Memory B cell (primary cell): ENCODE data around the gene FILIP1.
A peak's percentile ranks its signal among the peaks of the same experiment; 100 is the strongest.

ENCODE experiments used
- ATAC-seq: fragments of 150-1000 bp; cut with Tn5 transposase; 2 replicates; pipeline ENCODE4 v1.10.0; 2021; ENCODE audit warnings: low read depth, mild to moderate bottlenecking, moderate library complexity
- DNase-seq, 2 donors: peaks; one replicate each; pipeline ENCODE4 v3.0.0; 2022; ENCODE audit warnings: low spot score in 2 of 2
- H3K27ac Mint-ChIP-seq: one replicate; pipeline ENCODE4 v1.8.0; 2022; ENCODE audit warnings: mild to moderate bottlenecking, moderate library complexity, mixed read lengths
- H3K27me3 Mint-ChIP-seq: one replicate; pipeline ENCODE4 v1.8.0; 2022; ENCODE audit warnings: mixed read lengths
- H3K36me3 Mint-ChIP-seq: one replicate; pipeline ENCODE4 v1.8.0; 2022; ENCODE audit warnings: mild to moderate bottlenecking, mixed read lengths
- H3K4me1 Mint-ChIP-seq: one replicate; pipeline ENCODE4 v1.8.0; 2022; ENCODE audit warnings: mixed read lengths
- H3K4me3 Mint-ChIP-seq: one replicate; pipeline ENCODE4 v1.8.0; 2022; ENCODE audit warnings: mild to moderate bottlenecking, moderate library complexity, mixed read lengths
- H3K9me3 Mint-ChIP-seq: one replicate; pipeline ENCODE4 v1.8.0; 2022; ENCODE audit warnings: mixed read lengths

The FILIP1 gene

GRCh38 chr6:75493400-75494064, at the start of gene FILIP1:
FILIP1 (minus strand) TSS chr6:75493800; CDS start chr6:75414972, 78,828 bp downstream.
- Mint-ChIP-seq H3K4me1 (peaks cover 4% of the 10 kb centered on the region), H3K27me3 (peaks cover 8% of the 10 kb centered on the region), H3K36me3 (no peaks in the 10 kb centered on the region), H3K9me3 (no peaks in the 10 kb centered on the region), H3K27ac (no peak within 1 kb of the TSS), H3K4me3 (no peak within 1 kb of the TSS)
- DNase-seq: no peak
- no peak for ATAC-seq

- Mint-ChIP-seq H3K4me3 (no peak overlapping the region), H3K9me3 (no peaks in the 10 kb centered on the region), H3K27me3 (peaks cover 3% of the 10 kb centered on the region), H3K36me3 (no peaks in the 10 kb centered on the region), H3K27ac (no peak overlapping the region), H3K4me1 (no peaks in the 10 kb centered on the region)
- DNase-seq (no peak), ATAC-seq (no peak)
These were observed 49.7 kb upstream of the FILIP1 start for GRCh38 chr6:75543311-75543710.

- DNase-seq (no peak), ATAC-seq (no peak)
- Mint-ChIP-seq H3K36me3 (no peaks in the 10 kb centered on the region), H3K27ac (no peak overlapping the region), H3K9me3 (no peaks in the 10 kb centered on the region), H3K27me3 (peaks cover 14% of the 10 kb centered on the region), H3K4me1 (no peaks in the 10 kb centered on the region), H3K4me3 (no peak overlapping the region)
These were observed 45.5 kb upstream of the FILIP1 start for GRCh38 chr6:75539136-75539535.

GRCh38 chr6:75532521-75532920, 38.9 kb upstream of the FILIP1 start:
- H3K4me1 Mint-ChIP-seq: no peaks in the 10 kb centered on the region
- DNase-seq (no peak), ATAC-seq (no peak)
- H3K27me3 Mint-ChIP-seq: peaks cover 22% of the 10 kb centered on the region
- no peaks in the 10 kb centered on the region for H3K9me3 Mint-ChIP-seq
- H3K36me3 Mint-ChIP-seq: no peaks in the 10 kb centered on the region
- H3K27ac Mint-ChIP-seq: no peak overlapping the region
- H3K4me3 Mint-ChIP-seq: no peak overlapping the region

- H3K27me3 Mint-ChIP-seq: peaks cover 23% of the 10 kb centered on the region
These were observed 37.6 kb upstream of the FILIP1 start for GRCh38 chr6:75531174-75531573.

GRCh38 chr6:75530696-75531095, 37.1 kb upstream of the FILIP1 start:
- H3K4me1 Mint-ChIP-seq: no peaks in the 10 kb centered on the region
- peaks cover 23% of the 10 kb centered on the region for H3K27me3 Mint-ChIP-seq
- no peaks in the 10 kb centered on the region for H3K9me3 Mint-ChIP-seq
- ATAC-seq: no peak
- no peak overlapping the region for H3K4me3 Mint-ChIP-seq
- no peak overlapping the region for H3K27ac Mint-ChIP-seq
- no peaks in the 10 kb centered on the region for H3K36me3 Mint-ChIP-seq
- DNase-seq: no peak

More at GRCh38 chr6:75531174-75531573, 37.6 kb upstream of the FILIP1 start:
- ATAC-seq: no peak
- Mint-ChIP-seq H3K4me3 (no peak overlapping the region), H3K9me3 (no peaks in the 10 kb centered on the region), H3K36me3 (no peaks in the 10 kb centered on the region), H3K4me1 (no peaks in the 10 kb centered on the region), H3K27ac (no peak overlapping the region)
- no peak for DNase-seq

GRCh38 chr6:75528423-75528822, 34.8 kb upstream of the FILIP1 start:
- DNase-seq: no peak
- peaks cover 15% of the 10 kb centered on the region for H3K27me3 Mint-ChIP-seq

GRCh38 chr6:75526502-75527127, 33.0 kb upstream of the FILIP1 start:
- Mint-ChIP-seq H3K4me3 (no peak overlapping the region), H3K27ac (no peak overlapping the region), H3K4me1 (no peaks in the 10 kb centered on the region), H3K36me3 (no peaks in the 10 kb centered on the region), H3K27me3 (peaks cover 11% of the 10 kb centered on the region), H3K9me3 (no peaks in the 10 kb centered on the region)
- ATAC-seq (peak; percentile 77), DNase-seq (peak; percentile 39 to 49)

More at GRCh38 chr6:75528423-75528822, 34.8 kb upstream of the FILIP1 start:
- Mint-ChIP-seq H3K36me3 (no peaks in the 10 kb centered on the region), H3K4me3 (no peak overlapping the region), H3K9me3 (no peaks in the 10 kb centered on the region), H3K27ac (no peak overlapping the region), H3K4me1 (no peaks in the 10 kb centered on the region)
- no peak for ATAC-seq

- Mint-ChIP-seq H3K4me1 (no peaks in the 10 kb centered on the region), H3K36me3 (no peaks in the 10 kb centered on the region), H3K9me3 (no peaks in the 10 kb centered on the region), H3K27ac (no peak overlapping the region), H3K27me3 (peaks cover 9% of the 10 kb centered on the region), H3K4me3 (no peak overlapping the region)
- DNase-seq (no peak), ATAC-seq (no peak)
These were observed 32.1 kb upstream of the FILIP1 start for GRCh38 chr6:75525682-75526081.

- Mint-ChIP-seq H3K27me3 (peaks cover 9% of the 10 kb centered on the region), H3K9me3 (no peaks in the 10 kb centered on the region), H3K27ac (no peak overlapping the region), H3K4me1 (no peaks in the 10 kb centered on the region), H3K36me3 (no peaks in the 10 kb centered on the region), H3K4me3 (no peak overlapping the region)
- ATAC-seq (no peak), DNase-seq (no peak)
These were observed 30.8 kb upstream of the FILIP1 start for GRCh38 chr6:75524322-75524972.

- H3K4me3 Mint-ChIP-seq: no peak overlapping the region
- no peaks in the 10 kb centered on the region for H3K36me3 Mint-ChIP-seq
- DNase-seq (no peak), ATAC-seq (no peak)
- H3K4me1 Mint-ChIP-seq: no peaks in the 10 kb centered on the region
- peaks cover 1% of the 10 kb centered on the region for H3K9me3 Mint-ChIP-seq
- H3K27me3 Mint-ChIP-seq: peaks cover 5% of the 10 kb centered on the region
- H3K27ac Mint-ChIP-seq: no peak overlapping the region
These were observed 23.2 kb upstream of the FILIP1 start for GRCh38 chr6:75516757-75517156.

GRCh38 chr6:75512591-75512990, 19.0 kb upstream of the FILIP1 start:
- Mint-ChIP-seq H3K27ac (no peak overlapping the region), H3K27me3 (peaks cover 4% of the 10 kb centered on the region), H3K4me3 (no peak overlapping the region), H3K36me3 (no peaks in the 10 kb centered on the region), H3K9me3 (peaks cover 1% of the 10 kb centered on the region), H3K4me1 (no peaks in the 10 kb centered on the region)
- ATAC-seq (no peak), DNase-seq (no peak)

GRCh38 chr6:75505424-75505823, 11.8 kb upstream of the FILIP1 start:
- H3K9me3 Mint-ChIP-seq: no peaks in the 10 kb centered on the region
- no peak overlapping the region for H3K4me3 Mint-ChIP-seq
- no peak overlapping the region for H3K27ac Mint-ChIP-seq
- peaks cover 1% of the 10 kb centered on the region for H3K27me3 Mint-ChIP-seq
- DNase-seq (no peak), ATAC-seq (no peak)
- H3K36me3 Mint-ChIP-seq: no peaks in the 10 kb centered on the region
- no peaks in the 10 kb centered on the region for H3K4me1 Mint-ChIP-seq

GRCh38 chr6:75504465-75505222, 11.0 kb upstream of the FILIP1 start:
- Mint-ChIP-seq H3K9me3 (no peaks in the 10 kb centered on the region), H3K4me1 (no peaks in the 10 kb centered on the region), H3K4me3 (no peak overlapping the region), H3K27me3 (peaks cover 1% of the 10 kb centered on the region), H3K36me3 (no peaks in the 10 kb centered on the region), H3K27ac (no peak overlapping the region)
- no peak for ATAC-seq
- DNase-seq: no peak
